Measurements from ENCODE around the gene MAGEB10. TPM values are rescaled to one million over a fixed set of nuclear protein-coding genes. Genes with fewer than 3 reads are reported as not detected.

The MAGEB10 gene
- total RNA-seq, 4 donors from 2014 or later: not detected

DNA sequence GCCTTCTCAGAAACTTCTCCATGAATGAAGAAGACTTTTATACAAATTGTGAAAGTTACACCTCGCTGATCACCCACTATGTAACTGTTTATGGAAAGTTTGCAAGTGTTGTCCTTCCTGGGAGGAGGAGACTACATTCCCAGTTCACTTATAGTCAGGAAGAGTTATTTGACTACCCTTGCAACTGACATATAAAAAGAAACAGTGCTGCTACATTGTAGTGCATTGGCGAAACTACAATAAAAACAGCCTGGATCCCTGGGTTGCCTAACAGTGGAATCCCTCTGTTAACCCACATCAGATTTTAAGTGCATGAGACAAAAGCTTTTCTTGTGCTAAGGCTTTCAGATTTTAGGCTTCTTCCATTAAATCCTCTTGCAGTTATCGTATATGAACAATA, 30.4 kb downstream of the MAGEB10 start:
- Histone ChIP-seq H3K4me3 (no peak overlapping the region), H3K9me3 (no peaks in the 10 kb centered on the region), H3K4me1 (no peaks in the 10 kb centered on the region), H3K36me3 (no peaks in the 10 kb centered on the region), H3K27ac (no peak overlapping the region), H3K27me3 (no peaks in the 10 kb centered on the region)
- TF ChIP-seq POLR2A (IDR thresholded peaks at IDR 0.05) (no peak), POLR2AphosphoS5 (IDR thresholded peaks at IDR 0.05) (no peak), EP300 (IDR thresholded peaks at IDR 0.05) (no peak)
- TF ChIP-seq, protein P1, sequence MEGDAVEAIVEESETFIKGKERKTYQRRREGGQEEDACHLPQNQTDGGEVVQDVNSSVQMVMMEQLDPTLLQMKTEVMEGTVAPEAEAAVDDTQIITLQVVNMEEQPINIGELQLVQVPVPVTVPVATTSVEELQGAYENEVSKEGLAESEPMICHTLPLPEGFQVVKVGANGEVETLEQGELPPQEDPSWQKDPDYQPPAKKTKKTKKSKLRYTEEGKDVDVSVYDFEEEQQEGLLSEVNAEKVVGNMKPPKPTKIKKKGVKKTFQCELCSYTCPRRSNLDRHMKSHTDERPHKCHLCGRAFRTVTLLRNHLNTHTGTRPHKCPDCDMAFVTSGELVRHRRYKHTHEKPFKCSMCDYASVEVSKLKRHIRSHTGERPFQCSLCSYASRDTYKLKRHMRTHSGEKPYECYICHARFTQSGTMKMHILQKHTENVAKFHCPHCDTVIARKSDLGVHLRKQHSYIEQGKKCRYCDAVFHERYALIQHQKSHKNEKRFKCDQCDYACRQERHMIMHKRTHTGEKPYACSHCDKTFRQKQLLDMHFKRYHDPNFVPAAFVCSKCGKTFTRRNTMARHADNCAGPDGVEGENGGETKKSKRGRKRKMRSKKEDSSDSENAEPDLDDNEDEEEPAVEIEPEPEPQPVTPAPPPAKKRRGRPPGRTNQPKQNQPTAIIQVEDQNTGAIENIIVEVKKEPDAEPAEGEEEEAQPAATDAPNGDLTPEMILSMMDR (IDR thresholded peaks at IDR 0.05): no peak
- 53 to 70% methylated on average over 2 to 3 of the region's 3 CpGs for WGBS, 2 donors (ENCODE audit: low coverage in 1 of 2)
- no peak for ATAC-seq

DNA sequence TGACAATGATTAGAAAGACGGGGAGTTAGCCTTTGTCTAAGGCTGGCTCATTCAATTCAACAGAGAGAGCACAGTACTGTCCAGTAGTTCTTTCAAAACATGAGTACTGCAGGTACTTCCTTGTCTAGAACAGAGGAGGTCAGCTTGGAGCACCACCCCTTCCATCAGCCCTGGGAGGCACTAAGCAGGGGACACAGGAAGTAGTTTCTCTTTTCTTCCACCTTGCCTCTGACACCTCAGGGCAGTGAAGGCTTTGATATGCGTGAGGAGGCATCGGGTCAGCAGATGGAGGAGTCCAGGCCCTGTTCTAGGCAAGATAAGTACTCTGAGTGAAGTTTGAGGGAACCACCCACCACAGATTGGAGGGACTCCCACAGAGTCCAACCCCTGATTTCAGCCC, 33.1 kb downstream of the MAGEB10 start:
- Histone ChIP-seq H3K27me3 (no peaks in the 10 kb centered on the region), H3K9me3 (no peaks in the 10 kb centered on the region), H3K4me1 (no peaks in the 10 kb centered on the region), H3K36me3 (no peaks in the 10 kb centered on the region), H3K4me3 (no peak overlapping the region), H3K27ac (no peak overlapping the region)
- 60% methylated on average over 1 of the region's 3 CpGs; no CpG with 5 or more reads in 1 of the 2 donors for WGBS, 2 donors (ENCODE audit: low coverage in 1 of 2)
- ATAC-seq: no peak
- TF ChIP-seq, protein P1 (IDR thresholded peaks at IDR 0.05): no peak
- TF ChIP-seq POLR2AphosphoS5 (IDR thresholded peaks at IDR 0.05): no peak
- TF ChIP-seq EP300 (IDR thresholded peaks at IDR 0.05): no peak
- no peak for TF ChIP-seq POLR2A (IDR thresholded peaks at IDR 0.05)

DNA sequence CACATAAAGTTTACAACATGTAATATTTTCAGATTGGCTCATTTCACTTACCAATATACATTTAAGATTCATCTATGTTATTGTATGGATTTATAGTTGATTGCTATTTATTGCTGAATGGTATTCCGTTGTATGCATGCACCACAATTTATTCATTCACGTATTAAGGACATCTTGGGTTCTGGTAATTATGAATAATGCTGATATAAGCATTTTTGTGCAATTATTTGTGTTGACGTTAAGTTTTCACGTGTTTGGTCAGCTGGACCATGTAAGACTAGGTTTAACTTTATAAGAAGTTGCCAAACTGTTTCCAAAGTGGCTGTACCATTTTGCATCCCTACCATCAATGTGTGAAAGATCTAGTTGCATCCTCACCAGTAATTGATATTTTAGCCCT, 35.1 kb downstream of the MAGEB10 start:
- no peak for ATAC-seq
- no peak overlapping the region for H3K4me3 ChIP-seq
- WGBS, 2 donors (ENCODE audit: low coverage in 1 of 2): 70 to 74% methylated on average over 3 to 4 of the region's 4 CpGs
- H3K4me1 ChIP-seq: no peaks in the 10 kb centered on the region
- TF ChIP-seq POLR2AphosphoS5 (IDR thresholded peaks at IDR 0.05): no peak
- TF ChIP-seq POLR2A (IDR thresholded peaks at IDR 0.05): no peak
- TF ChIP-seq EP300 (IDR thresholded peaks at IDR 0.05): no peak
- no peaks in the 10 kb centered on the region for H3K9me3 ChIP-seq
- H3K36me3 ChIP-seq: no peaks in the 10 kb centered on the region
- no peaks in the 10 kb centered on the region for H3K27me3 ChIP-seq
- no peak overlapping the region for H3K27ac ChIP-seq

DNA sequence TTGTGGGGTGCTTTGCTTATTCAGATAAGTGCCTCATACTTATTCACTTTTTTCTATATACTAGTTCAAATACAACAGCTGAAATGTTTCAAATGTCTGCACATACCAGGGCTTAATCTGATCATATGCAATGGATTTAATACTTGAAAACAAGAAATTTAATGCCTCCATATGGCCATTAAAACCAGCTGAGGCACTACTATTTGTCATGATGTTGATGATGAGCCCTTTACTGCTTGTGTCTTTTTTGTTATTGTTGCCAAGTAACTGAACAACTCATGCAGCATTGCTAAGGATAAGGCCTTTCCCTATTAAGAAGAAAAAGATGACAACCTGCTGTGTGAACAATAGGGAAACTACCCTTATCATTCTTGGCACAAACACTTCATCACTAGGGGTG, 52.5 kb downstream of the MAGEB10 start:
- H3K27ac ChIP-seq: no peak overlapping the region
- H3K9me3 ChIP-seq: no peaks in the 10 kb centered on the region
- H3K4me3 ChIP-seq: no peak overlapping the region
- H3K36me3 ChIP-seq: no peaks in the 10 kb centered on the region
- H3K27me3 ChIP-seq: no peaks in the 10 kb centered on the region
- no peaks in the 10 kb centered on the region for H3K4me1 ChIP-seq
- no peak for ATAC-seq
- TF ChIP-seq, protein P1 (IDR thresholded peaks at IDR 0.05): no peak
- TF ChIP-seq POLR2AphosphoS5 (IDR thresholded peaks at IDR 0.05) (no peak), POLR2A (IDR thresholded peaks at IDR 0.05) (no peak), EP300 (IDR thresholded peaks at IDR 0.05) (no peak)

DNA sequence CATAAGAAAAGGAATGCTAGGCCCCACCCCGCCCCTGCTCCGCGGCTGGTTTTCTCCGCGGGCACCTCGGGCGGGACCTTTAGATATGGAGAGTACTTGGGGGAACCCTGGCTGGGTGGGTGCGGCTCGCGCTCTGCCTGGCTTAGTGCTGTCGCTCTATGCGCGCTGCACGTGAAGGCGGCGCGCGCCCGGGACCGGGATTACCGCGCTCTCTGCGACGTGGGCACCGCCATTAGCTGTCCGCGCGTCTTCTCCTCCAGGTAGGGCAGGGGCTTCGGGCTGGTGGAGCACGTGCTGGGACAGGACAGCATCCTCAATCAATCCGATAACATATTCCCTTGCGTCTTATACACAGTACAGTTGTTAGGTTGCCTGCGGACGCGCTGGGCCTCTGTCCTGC, 56.0 kb downstream of the MAGEB10 start:
- no peaks in the 10 kb centered on the region for H3K9me3 ChIP-seq
- H3K4me3 ChIP-seq: no peak overlapping the region
- no peaks in the 10 kb centered on the region for H3K36me3 ChIP-seq
- WGBS, 2 donors (ENCODE audit: low coverage in 1 of 2): no CpG with 5 or more reads among the region's 35 CpGs
- TF ChIP-seq POLR2AphosphoS5 (IDR thresholded peaks at IDR 0.05): no peak
- TF ChIP-seq, protein P1 (IDR thresholded peaks at IDR 0.05): no peak
- no peak for TF ChIP-seq EP300 (IDR thresholded peaks at IDR 0.05)
- no peak for TF ChIP-seq POLR2A (IDR thresholded peaks at IDR 0.05)
- ATAC-seq: no peak
- H3K4me1 ChIP-seq: no peaks in the 10 kb centered on the region
- H3K27me3 ChIP-seq: no peaks in the 10 kb centered on the region
- H3K27ac ChIP-seq: no peak overlapping the region

Other genes with a start within 250 kb of the MAGEB10 start
- under 1 TPM in 1 of 4 donors, not detected in 3; 0.23 TPM for gene DCAF8L2, start 217.6 kb upstream of the MAGEB10 start, total RNA-seq
- under 1 TPM in 1 of 4 donors, not detected in 3; 0.08 TPM for gene DCAF8L1, start 173.5 kb downstream of the MAGEB10 start, total RNA-seq